Frontal cortex (tissue), 4 donors: ENCODE results near the gene ZNF232. TPM values are rescaled to one million over a fixed set of nuclear protein-coding genes. Genes with fewer than 3 reads are reported as not detected.
"Not testable (repeated sequence)": the region's sequence is repeated elsewhere in the genome, so short reads cannot be mapped to it uniquely, and the experiment has no call there.

Experiments used
- DNase-seq, 2 donors: peaks; one replicate each; pipeline ENCODE4 v3.0.0; 2012; ENCODE audit warnings: low spot score in 2 of 2
- FAIRE-seq: peaks from 2 replicates; lab custom pipeline; 2012; peaks lifted over from hg19 to GRCh38; lab: Jason Lieb, UNC
- total RNA-seq: library from RNA; depleted of rRNA; stranded (reverse); fragments of >200 nt; gene quantifications from one replicate; pipeline ENCODE4 v1.2.3, GENCODE V29; 2014
- donor health status: control.
- donor health status: control.
- donor health status: control.

The ZNF232 gene
- total RNA-seq, 1 donor from 2014 or later: 17.1 TPM

DNA sequence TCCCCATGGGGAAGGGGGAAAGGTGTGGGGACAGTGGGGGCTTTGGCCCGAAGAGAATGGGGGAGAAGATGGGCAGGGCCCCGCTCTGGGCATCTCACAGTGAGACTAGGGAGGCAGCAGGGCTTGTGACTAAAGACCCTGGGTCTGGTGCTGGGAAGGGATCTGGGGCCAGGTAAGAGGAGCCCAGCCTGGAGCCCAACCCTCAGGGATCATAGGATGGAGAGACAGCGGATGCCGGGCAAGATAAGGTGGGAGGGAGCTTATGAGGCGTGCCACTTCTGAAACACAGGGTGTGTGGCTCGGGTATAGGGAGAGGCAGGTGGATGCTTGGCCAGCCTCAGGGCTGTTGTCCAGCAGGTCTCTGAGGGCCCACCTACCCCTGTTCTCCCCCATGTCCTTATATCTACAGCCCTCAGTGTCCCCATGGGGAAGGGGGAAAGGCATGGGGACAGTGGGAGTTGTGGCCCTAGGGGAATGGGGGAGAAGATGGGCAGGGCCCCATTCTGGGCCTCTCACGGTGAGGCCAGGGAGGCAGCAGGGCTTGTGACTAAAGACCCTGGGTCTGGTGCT, 19.6 kb upstream of the ZNF232 start:
- FAIRE-seq (no peak), DNase-seq (no peak)

DNA sequence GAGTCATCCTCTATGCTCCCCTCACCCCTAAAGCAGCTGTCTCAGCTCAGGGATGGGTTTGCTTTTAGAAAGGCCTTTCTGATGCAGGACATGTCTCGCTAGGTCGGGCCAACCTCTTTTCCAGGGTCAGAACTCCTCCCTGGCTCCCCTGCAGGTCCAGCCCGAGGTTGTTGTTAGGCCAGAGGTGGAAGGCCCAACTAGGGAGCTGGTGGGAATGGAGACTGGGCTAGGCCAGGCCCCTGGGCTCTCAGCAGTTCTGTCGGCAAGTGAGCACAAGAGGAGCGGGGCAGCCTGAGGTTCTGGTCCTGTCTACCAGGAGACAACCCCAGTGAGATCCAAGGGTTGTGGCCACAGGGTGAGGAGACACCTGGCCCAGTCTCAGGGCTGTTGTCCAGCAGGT, 19.0 kb upstream of the ZNF232 start:
- not testable (repeated sequence) for DNase-seq, FAIRE-seq

DNA sequence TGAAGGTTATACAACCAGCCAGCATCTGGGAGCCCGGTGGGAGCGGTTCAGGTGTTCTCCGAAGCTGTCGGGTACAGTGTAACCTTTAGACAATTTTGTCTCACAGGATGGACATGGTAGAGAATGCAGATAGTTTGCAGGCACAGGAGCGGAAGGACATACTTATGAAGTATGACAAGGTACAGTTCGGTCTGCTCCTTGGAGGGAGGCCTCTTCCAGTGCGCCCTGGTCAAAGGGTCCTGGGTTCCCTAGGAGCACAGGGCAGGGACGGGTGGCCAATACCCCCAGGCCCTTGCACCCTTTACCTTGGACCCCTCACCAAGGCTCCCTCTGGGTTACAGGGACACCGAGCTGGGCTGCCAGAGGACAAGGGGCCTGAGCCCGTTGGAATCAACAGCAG, 18.6 kb upstream of the ZNF232 start:
- not testable (repeated sequence) for DNase-seq, FAIRE-seq

DNA sequence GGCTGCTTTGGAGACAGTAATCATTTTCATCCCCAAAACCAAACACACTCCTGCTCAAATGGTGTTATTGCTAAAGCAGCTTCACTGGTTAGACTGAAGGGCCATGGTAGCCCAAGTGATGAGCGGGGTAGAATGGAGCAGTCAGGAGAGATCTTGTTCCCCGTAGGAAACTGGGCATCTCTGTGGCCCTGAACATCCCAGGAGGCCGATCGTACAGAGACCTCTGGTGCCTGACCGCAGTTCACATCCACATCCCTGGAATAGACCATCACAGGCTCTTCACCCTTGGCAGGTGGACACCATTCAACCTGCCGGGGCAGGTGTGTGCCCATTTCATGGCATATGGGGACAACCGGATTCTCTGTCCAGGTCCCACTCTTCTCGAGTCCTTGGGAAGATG, 18.1 kb upstream of the ZNF232 start:
- DNase-seq, FAIRE-seq: not testable (repeated sequence)

DNA sequence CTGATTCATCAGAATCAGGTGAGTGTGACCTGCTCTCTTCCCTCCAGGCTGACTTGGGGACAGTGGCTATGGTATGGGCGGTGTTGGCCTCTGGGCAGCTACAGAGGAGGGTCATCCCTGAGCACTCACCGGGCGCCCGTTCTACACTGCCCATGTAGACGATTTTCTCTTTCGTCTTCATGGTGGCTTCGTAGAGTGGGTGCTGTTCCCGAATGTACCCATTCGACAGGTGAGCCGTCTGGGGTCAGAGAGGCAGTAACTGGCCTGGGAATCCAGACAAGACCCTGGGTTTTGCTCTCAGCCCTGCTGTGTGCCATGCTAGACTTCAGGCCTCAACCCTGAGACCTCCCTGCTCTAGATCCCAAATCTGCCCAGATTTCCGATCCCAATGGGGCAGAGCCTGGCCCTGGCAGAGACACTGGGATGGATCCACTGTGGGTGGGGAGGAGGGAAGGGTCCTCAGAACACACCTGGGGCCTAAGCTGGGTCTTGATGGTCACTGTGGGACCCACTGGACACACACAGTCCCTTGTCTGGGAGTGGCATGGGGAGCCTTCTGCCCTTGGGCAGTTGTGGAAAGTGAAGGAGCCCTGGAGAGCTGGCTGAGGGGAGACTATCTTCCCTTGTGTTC, 17.3 kb upstream of the ZNF232 start:
- FAIRE-seq: no peak

DNA sequence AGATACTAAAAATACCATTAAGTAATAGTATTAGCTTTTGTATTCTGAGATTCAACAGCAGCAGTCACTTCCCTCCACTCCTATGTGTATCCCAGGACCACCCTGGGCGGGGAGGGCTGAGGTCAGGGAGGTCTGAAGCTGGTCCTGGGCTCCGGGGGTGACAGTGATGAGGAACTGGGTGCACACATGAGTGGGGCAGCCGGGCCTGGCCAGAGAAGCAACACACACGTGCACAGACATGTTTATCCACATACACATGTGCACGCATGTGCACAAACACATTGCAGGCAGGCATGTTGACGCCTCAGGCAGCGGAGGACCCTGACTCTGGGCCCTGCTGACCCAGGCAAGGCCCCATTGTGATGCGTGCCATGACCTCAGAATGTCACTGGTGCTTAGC, 16.7 kb upstream of the ZNF232 start:
- DNase-seq, FAIRE-seq: not testable (repeated sequence)

More for the DNA sequence above, 17.3 kb upstream of the ZNF232 start:
- no peak for DNase-seq

DNA sequence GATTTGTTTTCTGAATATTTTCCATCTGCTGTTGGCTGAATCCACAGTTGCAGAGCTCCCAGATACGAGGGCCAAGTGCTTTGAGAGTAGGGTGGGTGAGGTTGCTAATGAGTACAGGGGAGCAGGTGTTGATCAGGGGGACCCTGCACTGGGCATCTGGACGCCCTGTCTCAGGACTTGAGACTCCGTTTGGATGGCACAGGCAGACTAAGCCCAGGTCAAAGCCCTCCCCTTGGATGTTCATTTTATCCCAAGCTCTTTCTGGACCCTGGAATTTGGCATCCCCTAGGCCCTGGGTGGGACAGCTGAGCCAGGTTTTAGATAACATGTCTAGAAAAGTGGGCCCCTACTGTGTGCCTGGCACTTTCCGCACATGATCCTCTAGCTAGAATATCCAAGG, 16.2 kb upstream of the ZNF232 start:
- no peak for DNase-seq
- no peak for FAIRE-seq

DNA sequence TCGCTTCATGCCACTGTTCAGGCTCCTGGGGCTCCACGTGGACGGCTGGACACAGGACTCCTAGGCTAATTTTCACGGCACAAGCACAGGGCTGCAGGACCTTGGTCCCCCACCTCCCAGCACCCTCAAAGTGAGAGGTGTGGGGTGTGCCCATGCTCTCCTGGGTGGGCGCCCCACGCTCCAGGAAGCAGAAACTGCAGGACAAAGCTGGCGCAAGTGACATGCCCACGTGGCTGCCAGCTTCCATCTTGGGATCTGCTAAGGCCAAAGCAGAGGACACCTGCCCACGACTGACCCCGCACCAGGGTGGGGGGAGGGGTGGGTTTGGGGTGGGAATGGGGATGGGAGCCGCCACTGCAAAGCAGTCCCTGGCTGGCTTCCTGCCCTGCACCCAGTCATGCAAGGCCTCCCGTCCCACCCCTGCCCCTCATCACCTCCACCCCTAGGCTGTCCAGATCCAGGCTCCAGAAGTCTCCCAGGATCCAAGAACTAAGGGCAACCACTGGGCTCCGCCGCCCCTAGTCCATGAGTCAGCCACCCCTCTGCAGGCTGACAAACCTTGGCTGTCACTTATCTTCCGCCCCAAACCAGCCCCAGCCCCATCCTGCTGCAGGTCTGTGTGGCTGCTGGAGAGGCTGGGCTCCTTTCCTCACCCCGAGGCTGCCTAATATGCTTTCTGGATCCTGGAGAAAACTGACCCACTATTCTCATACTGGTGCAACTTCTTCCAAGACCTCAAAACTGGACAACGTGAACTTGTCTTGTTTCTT, 15.2 kb upstream of the ZNF232 start:
- no peak for DNase-seq
- no peak for FAIRE-seq

DNA sequence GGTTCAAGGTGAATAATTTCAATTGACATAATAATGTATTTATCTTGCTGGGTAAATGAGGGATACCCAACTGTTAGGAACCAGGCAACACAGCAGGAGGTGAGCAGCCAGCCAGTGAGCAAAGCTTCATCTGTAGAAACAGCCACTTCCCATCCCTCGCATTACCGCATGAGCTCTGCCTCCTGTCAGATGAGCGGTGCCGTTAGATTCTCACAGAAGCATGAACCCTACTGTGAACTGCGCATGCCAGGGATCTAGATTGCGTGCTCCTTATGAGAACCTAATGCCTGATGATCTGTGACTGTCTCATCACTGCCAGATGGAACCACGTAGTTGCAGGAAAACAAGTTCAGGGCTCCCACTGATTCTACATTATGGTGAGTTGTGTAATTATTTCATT, 13.2 kb upstream of the ZNF232 start:
- not testable (repeated sequence) for DNase-seq, FAIRE-seq

DNA sequence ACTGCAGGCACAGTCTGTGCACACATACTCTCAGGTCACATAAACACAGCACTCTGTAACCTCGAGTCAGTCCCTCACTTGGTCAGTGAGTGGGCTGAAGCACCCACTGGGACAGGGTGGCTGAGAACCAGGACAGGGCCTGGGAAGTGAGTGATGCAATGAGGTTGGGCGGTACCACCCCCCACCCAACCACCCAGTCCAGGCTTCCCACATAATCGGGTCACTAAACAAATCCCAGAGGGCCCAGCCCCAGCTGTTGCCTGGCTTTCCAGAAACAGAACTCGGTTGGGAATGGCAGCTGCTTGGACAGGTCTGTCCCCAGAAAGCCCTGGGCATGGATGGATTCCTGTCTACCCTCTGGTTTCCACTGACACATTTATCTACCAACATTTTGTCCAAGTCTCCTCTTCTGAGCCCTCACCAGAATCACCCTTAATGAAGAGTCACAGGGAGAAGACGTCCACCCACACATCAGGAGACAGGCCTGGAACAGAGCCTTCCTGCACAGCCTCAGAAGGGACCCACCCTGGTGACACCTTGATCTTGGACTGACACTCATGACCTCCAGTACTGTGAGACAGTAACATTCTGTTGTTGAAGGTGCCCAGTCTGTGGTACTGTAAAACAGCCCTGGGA, 12.6 kb upstream of the ZNF232 start:
- FAIRE-seq, DNase-seq: not testable (repeated sequence)

DNA sequence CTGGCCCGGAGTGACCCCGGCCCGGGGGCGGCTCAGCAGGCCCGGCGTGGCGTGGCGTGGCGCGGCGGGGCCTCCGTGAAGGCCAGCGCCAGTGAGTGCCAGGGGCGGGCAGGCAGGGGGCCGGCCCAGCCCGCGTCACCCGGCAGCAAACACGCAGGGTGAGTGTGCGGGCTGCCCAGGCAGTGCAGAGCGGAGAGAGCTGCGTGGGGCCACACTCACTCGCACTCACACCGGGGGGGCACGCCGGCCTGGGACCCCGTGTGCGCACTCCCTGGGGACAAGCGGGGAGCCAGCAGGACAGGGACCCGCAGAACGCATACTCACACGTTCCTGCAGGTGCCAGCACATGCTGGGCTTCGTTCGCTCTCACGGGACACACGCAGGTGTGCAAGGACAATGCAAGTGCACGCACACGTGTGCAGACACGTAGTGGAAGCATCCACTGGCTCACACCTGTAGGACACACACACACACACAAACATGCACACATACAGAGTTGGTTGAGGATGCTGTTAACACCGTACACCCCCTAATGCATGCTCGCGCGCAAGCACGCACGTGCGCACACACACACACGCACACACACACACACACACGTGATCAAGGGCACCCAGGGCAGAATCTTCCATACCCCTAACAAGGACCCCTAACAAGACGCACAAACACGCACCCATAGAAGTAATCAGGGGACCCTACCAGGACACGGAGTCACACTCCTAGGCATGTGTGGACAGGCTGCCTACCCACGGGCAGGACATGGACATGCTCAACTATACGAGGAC, 11.9 kb upstream of the ZNF232 start:
- no peak for DNase-seq
- no peak for FAIRE-seq

DNA sequence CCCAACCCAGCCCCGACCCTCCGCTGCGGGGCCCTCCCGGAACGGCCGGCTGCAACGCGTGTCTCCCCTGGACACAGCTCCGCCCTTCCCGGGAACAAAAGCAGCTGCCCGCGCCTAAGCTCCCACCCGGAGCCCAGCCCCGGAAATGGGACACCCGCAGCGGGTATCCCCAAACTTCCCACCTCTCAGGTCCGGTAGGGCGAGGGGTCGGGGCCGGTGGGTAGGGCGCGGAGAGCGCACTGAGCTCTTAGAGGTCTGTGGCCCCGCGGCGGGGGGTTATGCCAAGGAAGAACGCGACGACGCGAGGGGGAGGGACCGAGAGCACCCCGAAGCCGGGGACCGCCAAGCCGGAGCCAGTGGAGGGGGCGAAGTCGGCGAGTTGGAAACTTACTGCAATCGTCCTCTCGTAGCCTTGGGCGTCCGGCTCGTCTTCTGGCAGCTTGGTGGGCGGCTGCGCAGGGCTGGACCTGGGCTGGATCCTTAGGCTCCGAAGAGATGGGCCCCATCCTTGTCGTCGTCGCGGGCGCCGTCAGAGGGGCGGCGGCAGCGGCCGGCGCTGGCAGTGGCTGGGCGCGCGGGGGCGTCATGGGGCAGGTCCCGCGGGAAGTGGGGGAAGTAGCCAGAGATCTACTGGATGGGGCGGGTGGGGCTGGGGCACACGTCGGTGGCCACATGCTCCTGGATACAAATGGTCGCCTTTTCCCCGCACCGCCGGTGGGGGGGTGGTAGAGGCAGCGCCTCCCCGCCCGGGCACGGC, 11.1 kb upstream of the ZNF232 start:
- DNase-seq (peak; percentile 63 to 73), FAIRE-seq (no peak)

DNA sequence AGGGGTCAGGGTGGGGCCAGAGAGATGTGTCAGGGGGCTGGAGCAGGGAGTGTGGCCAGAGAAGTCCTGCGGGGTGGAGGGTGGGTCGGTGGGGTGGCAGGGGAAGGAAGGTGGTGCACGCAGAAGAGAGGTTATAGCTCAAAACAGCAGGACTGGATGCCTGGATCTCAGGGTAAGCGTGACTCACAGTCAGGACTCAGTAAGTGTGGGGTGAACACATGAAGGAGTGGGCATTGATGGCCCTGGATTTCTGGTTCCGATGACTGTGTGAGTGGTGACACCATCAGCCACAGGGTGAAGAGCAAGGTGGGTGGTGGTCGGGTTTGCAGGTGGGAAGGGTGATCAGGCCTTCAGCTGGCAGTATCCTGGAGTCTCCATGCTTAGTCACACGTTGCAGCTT, 10.4 kb upstream of the ZNF232 start:
- not testable (repeated sequence) for DNase-seq, FAIRE-seq

DNA sequence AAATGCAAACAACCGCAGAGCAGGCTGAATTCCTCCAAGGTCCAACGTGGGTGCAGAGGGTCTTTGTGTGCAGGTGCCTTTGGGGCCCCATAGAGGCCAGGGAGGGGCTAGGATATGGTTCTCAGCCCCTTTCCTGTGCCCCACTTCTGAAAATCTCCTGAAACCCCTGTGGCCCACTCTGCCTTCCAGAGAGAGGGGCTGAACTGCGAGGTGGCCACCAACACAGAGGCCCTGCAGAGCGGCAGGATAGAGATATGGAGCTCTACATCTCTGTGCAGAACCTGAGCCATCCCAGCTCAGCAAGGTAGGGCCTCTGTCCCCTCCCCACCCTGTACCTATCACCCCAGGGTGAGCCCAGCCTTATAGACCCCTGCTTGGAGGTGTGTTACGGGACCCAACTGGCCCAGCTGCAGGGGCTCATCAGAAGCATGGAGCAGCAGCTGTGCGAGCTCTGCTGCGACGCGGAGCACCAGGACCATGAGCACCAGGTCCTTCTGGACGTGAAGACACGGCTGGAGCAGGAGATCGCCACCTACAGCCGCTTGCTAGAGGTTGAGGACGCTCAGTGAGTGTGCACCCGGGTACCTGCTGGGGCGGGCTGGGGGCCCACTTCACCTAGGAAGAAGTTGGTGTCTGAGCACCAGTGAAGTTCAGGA, 9.6 kb upstream of the ZNF232 start:
- FAIRE-seq: no peak
- DNase-seq: no peak

DNA sequence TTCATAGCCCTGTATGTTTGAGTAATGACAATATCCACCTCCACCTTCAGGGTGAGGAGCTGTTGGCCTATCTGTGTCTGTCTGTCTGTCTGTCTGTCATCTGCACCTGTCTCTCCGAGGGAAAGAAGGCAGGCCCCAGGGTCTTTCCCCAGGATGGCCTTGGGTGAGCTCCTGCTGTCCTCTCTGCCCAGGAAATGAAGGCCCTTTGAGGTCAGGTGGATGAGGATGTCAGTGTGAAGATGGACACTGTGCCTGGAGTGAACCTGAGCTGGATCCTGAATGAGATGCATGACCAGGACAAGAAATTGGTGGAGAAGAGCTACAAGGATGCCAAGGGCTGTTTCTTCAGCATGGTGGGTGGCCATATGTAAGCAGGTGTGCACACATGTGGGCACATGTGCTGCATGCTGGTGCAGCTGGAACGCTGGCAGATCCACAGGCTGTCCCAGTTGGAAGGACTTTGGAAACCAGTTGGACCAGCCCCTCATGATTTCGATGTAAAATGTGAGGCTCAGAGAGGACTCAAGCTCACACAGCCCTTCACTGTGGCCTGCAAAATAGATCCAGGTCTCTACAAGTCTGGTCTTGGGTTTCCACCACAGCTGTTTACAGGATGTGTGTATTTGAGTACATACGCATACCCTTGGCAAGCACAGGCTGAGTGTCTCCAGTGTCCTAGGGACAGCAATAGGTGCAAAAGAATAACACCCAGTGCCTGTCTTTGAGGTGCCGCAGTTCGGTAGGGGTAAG, 8.9 kb upstream of the ZNF232 start:
- not testable (repeated sequence) for DNase-seq, FAIRE-seq

DNA sequence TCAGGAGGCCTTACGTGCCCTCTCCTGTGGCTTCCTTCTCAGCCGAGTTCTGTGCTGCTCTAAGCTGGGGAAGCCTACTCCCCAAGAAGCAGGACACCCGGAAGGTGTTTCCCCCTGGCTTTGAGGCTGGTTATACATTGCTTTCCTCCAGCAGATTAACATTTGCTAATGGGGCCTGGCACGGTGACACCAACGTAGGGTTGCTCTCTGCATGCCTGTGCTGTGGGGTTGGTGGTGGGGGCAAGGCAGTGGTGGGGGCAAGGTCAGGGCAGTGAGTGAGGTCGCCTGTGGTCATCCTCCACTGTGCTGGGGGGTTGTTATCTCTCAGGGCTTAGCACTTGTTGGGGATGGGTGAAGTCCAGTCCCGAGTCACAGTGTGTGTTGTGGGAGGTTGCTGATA, 8.4 kb upstream of the ZNF232 start:
- DNase-seq: no peak
- FAIRE-seq: no peak

DNA sequence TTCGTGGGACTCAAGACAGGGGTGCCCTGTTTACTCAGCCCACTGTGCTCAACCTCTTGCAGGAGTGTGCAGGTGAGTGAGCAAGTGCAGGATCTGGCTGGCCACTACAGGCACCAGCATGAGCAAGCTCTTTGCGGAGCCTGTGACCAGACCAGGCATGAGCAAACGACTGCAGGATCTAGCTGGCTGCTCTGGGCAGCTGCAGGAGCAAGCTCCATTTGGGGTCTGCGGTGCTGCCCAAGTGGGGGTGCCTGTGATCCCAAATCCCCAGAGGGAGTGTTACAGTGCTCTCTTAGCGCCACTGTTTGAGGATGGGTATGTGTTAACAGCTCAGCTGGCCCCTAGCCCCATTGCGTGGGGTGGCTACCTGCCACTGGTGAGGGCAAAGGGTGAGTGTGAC, 6.5 kb upstream of the ZNF232 start:
- DNase-seq: no peak
- FAIRE-seq: no peak
